K562 (cell line): Measurements from ENCODE around the gene BMPER. TPM values are rescaled to one million over a fixed set of nuclear protein-coding genes. Genes with fewer than 3 reads are reported as not detected.

Experiments used
- ATAC-seq: fragments of 200-7000 bp; cut with Tn5 transposase; 3 replicates; pipeline ENCODE4 v1.9.1; 2020; ENCODE audit warnings: moderate library complexity
- BruUV-seq: library from RNA; stranded (reverse); fragments of 400-500 nt; replicated peaks from 2 replicates; lab custom pipeline; 2021; lab: Mats Ljungman, UMichigan
- CTCF ChIA-PET: fragments of 300-600 bp; formaldehyde crosslinking; extraction: SDS; loops from one replicate; lab custom pipeline; 2021; ENCODE audit warnings: low intra/inter-chr PET ratio; lab: Yijun Ruan, JAX
- POLR2A ChIA-PET: fragments of 300-600, 350-650 bp; sonication (Branson Sonifier 250); formaldehyde crosslinking; extraction: SDS; loops from one replicate; lab custom pipeline; 2021; ENCODE audit warnings: antibody characterized with exemption, inconsistent platforms; lab: Yijun Ruan, JAX
- DNase-seq, 4 experiments: peaks; one replicate each; pipeline versions ENCODE4 v3.0.0 to v3.0.0-alpha.2; 2011 to 2018; ENCODE audit warnings: low spot score in 3 of 4, mixed read lengths in 3 of 4; ENCODE audit errors: extremely low read depth in 1 of 4
- FAIRE-seq: peaks from 2 replicates; lab custom pipeline; 2011; peaks lifted over from hg19 to GRCh38; lab: Jason Lieb, UNC
- H2AFZ ChIP-seq: 2 replicates; pipeline ENCODE4 v1.6.0; 2011; ENCODE audit warnings: low read depth, low read length, control low read depth, inconsistent platforms
- H3K27ac ChIP-seq: fragments of 200-600 bp; 3 replicates; pipeline ENCODE4 v1.8.0; 2011; ENCODE audit warnings: low read depth, mild to moderate bottlenecking, control low read depth, inconsistent platforms, low read length, moderate library complexity, mixed read lengths; ENCODE audit errors: extremely low read depth
- H3K27me3 ChIP-seq, 2 experiments: fragments of 300-600 bp in 1 of 2; 2 replicates in 1 of 2; 3 replicates in 1 of 2; pipeline versions ENCODE4 v1.6.0 to v1.8.0; 2011; ENCODE audit warnings: inconsistent platforms in 2 of 2, low read length in 2 of 2, mild to moderate bottlenecking in 1 of 2, mixed read lengths in 1 of 2, moderate library complexity in 1 of 2; ENCODE audit not compliant: control insufficient read depth in 2 of 2, insufficient read depth in 2 of 2
- H3K36me3 ChIP-seq: fragments of 300-600 bp; 3 replicates; pipeline ENCODE4 v1.8.0; 2011; ENCODE audit warnings: mild to moderate bottlenecking, low read length, inconsistent platforms; ENCODE audit not compliant: control insufficient read depth, insufficient read depth
- H3K4me1 ChIP-seq, 2 experiments: fragments of 200-600 bp in 1 of 2; replicated peaks in 1 of 2; 2 replicates in 1 of 2; 3 replicates in 1 of 2; pipeline versions ENCODE4 v1.5.1 to v1.8.0; 2011; ENCODE audit warnings: inconsistent platforms in 2 of 2, low read length in 2 of 2, mild to moderate bottlenecking in 1 of 2, mixed read lengths in 1 of 2, moderate library complexity in 1 of 2; ENCODE audit not compliant: control insufficient read depth in 2 of 2, insufficient read depth in 2 of 2
- H3K4me2 ChIP-seq: 2 replicates; pipeline ENCODE4 v1.6.1; 2011; ENCODE audit warnings: low read length, control low read depth, inconsistent platforms, mixed read lengths; ENCODE audit not compliant: insufficient read depth
- H3K4me3 ChIP-seq: fragments of 200-600 bp; sonication (generic), shearing (Covaris generic); 2 replicates; pipeline ENCODE4 v1.5.1; 2016; ENCODE audit warnings: control low read depth, inconsistent platforms
- H3K79me2 ChIP-seq: fragments of 200-600 bp; 3 replicates; pipeline ENCODE4 v1.8.0; 2011; ENCODE audit warnings: low read length, inconsistent platforms; ENCODE audit not compliant: control insufficient read depth, insufficient read depth
- H3K9ac ChIP-seq, 2 experiments: 2 replicates each; pipeline versions ENCODE4 v1.6.0 to v1.6.1; 2011; ENCODE audit warnings: low read depth in 2 of 2, low read length in 2 of 2, control low read depth in 1 of 2, inconsistent platforms in 1 of 2, mild to moderate bottlenecking in 1 of 2, mixed read lengths in 1 of 2; ENCODE audit not compliant: insufficient read depth in 1 of 2
- H3K9me1 ChIP-seq: one replicate; pipeline ENCODE4 v1.6.0; 2011; ENCODE audit warnings: inconsistent platforms, mild to moderate bottlenecking, low read length, moderate library complexity; ENCODE audit not compliant: control insufficient read depth, insufficient read depth
- H3K9me3 ChIP-seq: replicated peaks from 2 replicates; pipeline ENCODE4 v1.5.1; 2011; ENCODE audit warnings: low read depth, low read length, inconsistent platforms; ENCODE audit not compliant: control insufficient read depth, insufficient read depth
- H4K20me1 ChIP-seq: replicated peaks from 2 replicates; pipeline ENCODE4 v1.6.1; 2011; ENCODE audit warnings: low read length, inconsistent platforms, mixed read lengths; ENCODE audit not compliant: control insufficient read depth, insufficient read depth
- E2F4 ChIP-seq: sonication (generic); formaldehyde crosslinking; IDR thresholded peaks from 2 replicates; pipeline ENCODE4 v1.8.0; 2022; ENCODE audit warnings: mild to moderate bottlenecking, low read depth, missing genetic modification reagents
- HDAC1 ChIP-seq, 2 experiments: fragments of 450-650 bp; IDR thresholded peaks; 2 replicates each; pipeline ENCODE4 v1.6.1; 2016 to 2017; ENCODE audit warnings: inconsistent platforms in 1 of 2, mild to moderate bottlenecking in 1 of 2, moderate library complexity in 1 of 2
- KLF16 ChIP-seq: IDR thresholded peaks from 2 replicates; pipeline ENCODE4 v1.6.1; 2016; ENCODE audit warnings: antibody characterized with exemption
- ZNF444 ChIP-seq: fragments of 250-450 bp; sonication (Bioruptor Pico); IDR thresholded peaks from 2 replicates; pipeline ENCODE4 v1.4.0; 2020; ENCODE audit warnings: mild to moderate bottlenecking, moderate library complexity
- ZNF707 ChIP-seq: fragments of 250-450 bp; sonication (Bioruptor Pico); conservative IDR thresholded peaks from 2 replicates; pipeline ENCODE4 v1.8.0; 2022; ENCODE audit warnings: inconsistent platforms, mild to moderate bottlenecking, moderate library complexity
- WGBS: fragments of 100-300 bp; shearing (Covaris generic); methylation state at CpG from one replicate; pipeline ENCODE4 v1.1.6; 2016; ENCODE audit warnings: low coverage, mixed read lengths; ENCODE audit not compliant: insufficient coverage; ENCODE audit errors: missing lambda C conversion rate; 5-methylcytosine and 5-hydroxymethylcytosine counted together
- in situ Hi-C: fragments of 300-500 bp; cut with MboI; formaldehyde crosslinking; loops from 4 replicates; pipeline ENCODE4 v1.15.0; 2018; ENCODE audit warnings: inconsistent platforms, mixed read lengths
- intact Hi-C: fragments of 100-400 bp; cut with micrococcal nuclease; formaldehyde crosslinking; loops from 2 replicates; pipeline ENCODE4 v1.14.2; 2022
- polyA plus RNA-seq, 8 experiments: library from polyadenylated mRNA; depleted of rRNA in 4 of 8; stranded (reverse) in 5 of 8; unstranded in 3 of 8; fragments of >200 nt; fragmentation: Nextera tagmentation in 2 of 8; fragmentation: Illumina TruSeq in 1 of 8; extraction: Ambion mirVana in 2 of 8; extraction: Trizol in 1 of 8; gene quantifications; 2 replicates each; pipeline versions ENCODE4 v1.2.1 to v1.2.3, GENCODE V29; 2011 to 2014; ENCODE audit warnings: inconsistent platforms in 1 of 8, missing spikeins in 1 of 8
- total RNA-seq, 7 experiments: library from RNA; depleted of rRNA in 6 of 7; stranded (reverse); fragments of >200 nt in 6 of 7; fragmentation: Illumina TruSeq in 2 of 7; extraction: Trizol in 2 of 7; gene quantifications; 2 replicates each; pipeline versions ENCODE4 v1.2.1 to v1.2.3, GENCODE V29; 2011 to 2021; ENCODE audit warnings: low replicate concordance in 1 of 7
- TF ChIP-seq, protein P1 (sequence below): sonication (generic); formaldehyde crosslinking; IDR thresholded peaks from 2 replicates; pipeline ENCODE4 v1.8.0; 2023; ENCODE audit warnings: mild to moderate bottlenecking, missing genetic modification reagents
- TF ChIP-seq, protein P2 (sequence below): fragments of 250-450 bp; sonication (Bioruptor Pico); IDR thresholded peaks from 2 replicates; pipeline ENCODE4 v1.8.0; 2022; ENCODE audit warnings: moderate library complexity, mild to moderate bottlenecking, inconsistent platforms

BMPER gene
- total and polyA plus RNA-seq, 9 of the 15 experiments (the other 6 are each of a cell fraction or from before 2014, with no cell fraction given): not detected

DNA sequence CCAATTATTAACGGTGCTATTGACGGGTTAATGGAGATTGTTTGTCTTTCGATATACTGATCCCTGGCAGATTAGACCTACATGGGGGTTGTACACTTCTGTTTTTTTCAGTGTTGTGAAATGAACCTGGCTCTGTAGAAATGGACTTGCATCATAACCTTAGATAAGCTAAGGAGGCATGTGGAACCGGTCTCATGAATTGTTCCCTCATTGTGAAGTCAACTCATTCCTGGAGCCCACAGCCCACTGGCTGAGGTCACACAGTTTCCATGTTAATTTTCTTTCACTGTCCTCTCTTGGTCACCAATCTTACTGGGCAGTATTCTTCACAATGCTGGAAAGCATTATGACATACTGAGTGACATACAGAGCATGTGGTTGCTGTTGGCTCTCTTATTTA, 202.8 kb downstream of the BMPER start:
- H3K4me1 ChIP-seq: no peaks in the 10 kb centered on the region
- no peak for ATAC-seq
- in situ Hi-C loops (no loop called here), intact Hi-C loops (no loop called here)
- H3K36me3 ChIP-seq: no peaks in the 10 kb centered on the region
- no peaks in the 10 kb centered on the region for H3K79me2 ChIP-seq
- H3K27ac ChIP-seq: no peak overlapping the region
- H3K9me1 ChIP-seq: no peaks in the 10 kb centered on the region
- H3K4me3 ChIP-seq: no peak overlapping the region
- H2AFZ ChIP-seq: no peak overlapping the region
- DNase-seq: no peak
- no peak overlapping the region for H3K4me2 ChIP-seq
- ChIA-PET CTCF (no interaction called here), POLR2A (no interaction called here)
- no peaks in the 10 kb centered on the region for H3K9me3 ChIP-seq
- no peak overlapping the region for H3K9ac ChIP-seq
- H3K27me3 ChIP-seq: no peaks in the 10 kb centered on the region
- no TSS peak for BruUV-seq
- no peak for TF ChIP-seq E2F4
- TF ChIP-seq ZNF444 (CRISPR knock-in tag): no peak
- TF ChIP-seq ZNF707 (CRISPR knock-in tag): no peak
- TF ChIP-seq HDAC1 (IDR thresholded peaks at IDR 0.05): no peak
- TF ChIP-seq, protein P1, sequence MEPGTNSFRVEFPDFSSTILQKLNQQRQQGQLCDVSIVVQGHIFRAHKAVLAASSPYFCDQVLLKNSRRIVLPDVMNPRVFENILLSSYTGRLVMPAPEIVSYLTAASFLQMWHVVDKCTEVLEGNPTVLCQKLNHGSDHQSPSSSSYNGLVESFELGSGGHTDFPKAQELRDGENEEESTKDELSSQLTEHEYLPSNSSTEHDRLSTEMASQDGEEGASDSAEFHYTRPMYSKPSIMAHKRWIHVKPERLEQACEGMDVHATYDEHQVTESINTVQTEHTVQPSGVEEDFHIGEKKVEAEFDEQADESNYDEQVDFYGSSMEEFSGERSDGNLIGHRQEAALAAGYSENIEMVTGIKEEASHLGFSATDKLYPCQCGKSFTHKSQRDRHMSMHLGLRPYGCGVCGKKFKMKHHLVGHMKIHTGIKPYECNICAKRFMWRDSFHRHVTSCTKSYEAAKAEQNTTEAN (CRISPR knock-in tag): no peak
- TF ChIP-seq, protein P2, sequence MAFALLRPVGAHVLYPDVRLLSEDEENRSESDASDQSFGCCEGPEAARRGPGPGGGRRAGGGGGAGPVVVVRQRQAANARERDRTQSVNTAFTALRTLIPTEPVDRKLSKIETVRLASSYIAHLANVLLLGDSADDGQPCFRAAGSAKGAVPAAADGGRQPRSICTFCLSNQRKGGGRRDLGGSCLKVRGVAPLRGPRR (CRISPR knock-in tag): no peak
- TF ChIP-seq KLF16: no peak
- H4K20me1 ChIP-seq: no peaks in the 10 kb centered on the region
- no peak for FAIRE-seq
- WGBS: 3% methylated on average over 4 of the region's 4 CpGs
